Renal cortical epithelial cell (primary cell): ENCODE data around the gene PTP4A1. TPM values are rescaled to one million over a fixed set of nuclear protein-coding genes. Genes with fewer than 3 reads are reported as not detected.

Experiments
- DNase-seq: peaks from one replicate; pipeline ENCODE4 v3.0.0-alpha.2; 2011; ENCODE audit warnings: low read depth
- total RNA-seq: library from RNA; depleted of rRNA; stranded (reverse); fragments of >200 nt; gene quantifications from 2 replicates; pipeline ENCODE4 v1.2.3, GENCODE V29; 2014

The PTP4A1 gene
- total RNA-seq = 106 and 174 TPM in 2 replicates

DNA sequence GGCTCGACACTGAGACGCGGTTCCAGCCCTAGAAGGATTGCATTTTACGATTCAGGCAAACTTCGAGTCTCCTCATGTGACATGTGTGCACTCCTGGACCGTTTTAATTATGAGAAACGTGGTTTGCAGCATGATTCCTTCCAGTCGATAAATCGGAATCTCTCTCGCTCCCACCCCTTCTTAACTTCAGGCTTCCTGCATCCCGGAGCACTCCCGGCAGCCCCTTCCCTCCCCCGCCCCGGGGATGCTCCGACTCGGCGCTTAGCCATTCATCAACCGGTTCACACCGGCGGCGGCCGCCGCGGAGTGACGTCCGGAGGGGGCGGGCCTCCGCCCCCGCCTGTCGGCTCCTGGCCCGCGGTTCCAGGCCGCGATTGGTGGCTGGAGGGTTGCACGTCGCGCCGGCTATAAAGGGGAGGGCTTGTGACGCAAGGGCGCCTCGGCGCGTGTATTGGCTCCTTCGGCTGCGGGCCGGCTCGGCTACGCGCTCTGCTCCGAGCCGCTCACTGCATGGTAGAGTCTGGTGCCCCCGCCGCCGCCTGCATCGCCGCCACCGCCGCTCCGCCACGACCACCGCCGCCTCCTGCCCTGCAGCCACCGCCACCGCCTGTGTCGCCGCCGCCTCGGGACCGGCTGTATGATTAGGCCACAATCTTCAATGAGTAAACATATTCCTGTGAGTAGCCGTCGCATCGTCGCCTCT is at the start of gene PTP4A1, which contains the start of gene LOC128125822:
Gene PTP4A1, plus strand, starts transcription at position 437 of the 703 bp plus-strand sequence. CDS start 4,401 bp downstream, outside the sequence.
Gene LOC128125822, plus strand, starts transcription at position 437 of the 703 bp plus-strand sequence.
- DNase-seq = peak; percentile 88

GRCh38 chr6:63522911-63523287 is 49.4 kb upstream of the PTP4A1 start:
- peak; percentile 37 for DNase-seq

DNA sequence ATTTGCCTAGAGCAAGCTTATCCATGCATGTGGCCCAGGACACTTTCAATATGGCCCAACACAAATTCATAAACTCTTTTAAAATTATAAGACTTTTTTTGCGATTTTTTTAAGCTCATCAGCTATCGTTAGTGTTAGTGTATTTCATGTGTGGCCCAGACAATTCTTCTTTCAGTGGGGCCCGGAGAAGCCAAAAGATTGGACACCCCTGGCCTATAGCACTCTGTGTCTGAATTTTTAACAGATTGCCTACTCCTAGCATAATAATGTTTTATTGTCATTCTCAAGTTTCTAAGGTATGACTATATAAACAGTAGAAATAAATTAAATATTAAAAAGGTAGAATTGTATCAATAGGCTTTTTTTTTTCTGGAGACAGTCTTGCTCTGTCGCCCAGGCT is 48.6 kb upstream of the PTP4A1 start:
- no peak for DNase-seq

- DNase-seq = no peak
Observed at GRCh38 chr6:63525186-63525878, 46.9 kb upstream of the PTP4A1 start.

GRCh38 chr6:63526931-63527330 is 45.3 kb upstream of the PTP4A1 start:
- no peak for DNase-seq

- DNase-seq = peak; percentile 99
Observed at GRCh38 chr6:63527658-63528514, 44.4 kb upstream of the PTP4A1 start.

- DNase-seq = no peak
Observed at GRCh38 chr6:63529498-63529897, 42.8 kb upstream of the PTP4A1 start.

DNA sequence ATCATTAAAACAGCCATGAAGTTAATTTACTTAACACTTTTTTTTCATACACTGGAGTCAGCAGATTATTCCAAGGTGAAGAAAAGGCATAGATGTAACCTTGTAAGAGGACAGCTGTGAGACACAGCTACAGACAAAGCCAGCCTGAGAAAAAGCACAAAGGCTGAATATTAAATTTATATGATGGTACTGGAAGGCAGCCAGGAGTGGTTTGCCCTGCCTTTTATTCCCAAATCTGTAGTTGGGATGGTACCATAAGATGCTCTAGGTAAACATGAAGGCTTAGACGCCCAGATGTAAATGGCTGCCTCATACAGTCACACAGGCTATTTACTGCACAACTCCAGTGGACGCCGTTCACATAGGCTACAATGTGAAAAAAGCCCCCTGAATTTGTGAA is 42.1 kb upstream of the PTP4A1 start:
- no peak for DNase-seq

DNA sequence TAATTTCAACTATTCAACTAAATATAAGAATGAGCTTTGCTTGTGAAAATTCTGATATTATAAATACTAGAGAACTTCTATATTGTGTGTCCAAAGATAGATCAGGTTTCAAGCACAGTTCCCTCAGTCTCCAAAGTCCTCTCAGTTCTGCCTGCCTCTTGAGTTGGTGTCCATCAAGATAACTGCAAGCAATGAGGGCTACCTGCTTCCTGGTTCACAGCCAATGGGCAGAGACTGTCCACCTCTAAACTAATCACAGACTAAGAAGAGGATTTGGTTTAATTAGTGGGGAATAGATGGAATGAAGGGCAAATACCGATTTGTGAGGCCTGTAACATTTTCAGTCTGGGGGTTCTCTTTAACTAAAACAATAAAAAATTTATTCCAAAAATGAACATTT is 41.3 kb upstream of the PTP4A1 start:
- no peak for DNase-seq

DNA sequence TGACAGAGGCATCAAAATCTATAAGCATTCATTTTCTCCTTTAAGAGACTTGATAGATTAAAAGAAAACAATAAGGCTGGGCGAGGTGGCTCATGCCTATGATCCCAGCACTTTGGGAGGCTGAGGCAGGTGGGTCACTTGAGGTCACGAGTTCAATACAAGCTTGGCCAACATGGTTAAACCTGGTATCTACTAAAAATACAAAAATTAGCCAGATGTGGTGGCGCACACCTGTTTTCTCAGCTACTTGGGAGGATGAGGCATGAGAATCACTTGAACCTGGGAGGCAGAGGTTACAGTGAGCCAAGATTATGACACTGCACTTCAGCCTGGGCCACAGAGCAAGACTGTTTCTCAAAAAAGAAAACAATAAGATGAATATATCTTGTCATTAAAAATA is 39.3 kb upstream of the PTP4A1 start:
- no peak for DNase-seq

DNA sequence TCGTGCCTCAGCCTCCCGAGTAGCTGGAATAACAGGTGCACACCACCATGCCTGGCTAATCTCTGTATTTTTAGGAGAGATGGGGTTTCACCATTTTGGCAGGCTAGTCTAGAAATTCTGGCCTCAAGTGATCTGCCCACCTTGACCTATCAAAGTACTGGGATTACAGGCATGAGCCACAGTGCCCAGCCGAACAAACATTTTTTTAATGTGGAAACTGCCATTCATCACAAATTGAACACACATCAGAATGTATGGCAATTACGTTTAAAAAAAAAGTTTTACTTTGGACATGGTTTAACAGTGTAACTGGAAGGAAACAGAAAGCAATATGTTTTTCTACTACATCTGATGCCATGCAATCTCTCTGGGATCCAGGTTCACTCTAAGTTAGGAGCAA is 38.3 kb upstream of the PTP4A1 start:
- no peak for DNase-seq

DNA sequence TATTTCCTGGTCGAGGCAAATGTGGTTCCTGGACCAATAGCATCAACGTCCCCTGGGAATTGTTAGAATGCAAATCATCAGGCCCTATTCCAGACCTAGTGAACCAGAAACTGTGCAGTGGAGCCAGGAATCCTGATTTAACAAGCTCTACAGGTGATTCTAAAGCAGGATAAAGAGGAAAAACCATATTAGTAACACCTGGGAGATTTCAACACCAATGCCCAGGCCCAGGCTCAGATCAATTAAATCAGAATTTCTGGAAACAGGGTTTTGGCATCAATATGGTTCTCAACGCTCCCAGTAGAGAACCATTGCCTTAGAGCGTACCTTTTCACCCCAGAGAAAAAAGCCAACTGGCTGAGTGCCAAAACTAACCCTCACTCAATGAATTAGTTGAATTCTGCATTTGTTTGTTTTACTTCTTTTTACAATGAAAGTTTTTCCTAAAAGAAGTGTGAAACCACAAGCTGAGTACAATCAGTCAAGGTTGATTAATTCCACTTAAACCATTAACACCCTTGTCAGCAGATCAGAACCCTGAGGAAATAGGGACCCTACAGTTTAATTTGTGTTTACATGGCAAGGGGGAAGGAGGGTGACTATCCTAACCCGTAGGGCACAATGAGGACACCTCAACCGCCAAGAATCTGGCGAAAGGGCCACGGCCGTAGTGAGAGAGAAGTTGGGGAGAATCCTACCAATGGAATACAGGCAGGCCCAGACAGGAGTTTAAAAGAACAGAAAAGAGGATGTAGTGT is 34.9 kb upstream of the PTP4A1 start:
- peak; percentile 90 for DNase-seq

GRCh38 chr6:63537959-63538300 is 34.4 kb upstream of the PTP4A1 start:
- no peak for DNase-seq

DNA sequence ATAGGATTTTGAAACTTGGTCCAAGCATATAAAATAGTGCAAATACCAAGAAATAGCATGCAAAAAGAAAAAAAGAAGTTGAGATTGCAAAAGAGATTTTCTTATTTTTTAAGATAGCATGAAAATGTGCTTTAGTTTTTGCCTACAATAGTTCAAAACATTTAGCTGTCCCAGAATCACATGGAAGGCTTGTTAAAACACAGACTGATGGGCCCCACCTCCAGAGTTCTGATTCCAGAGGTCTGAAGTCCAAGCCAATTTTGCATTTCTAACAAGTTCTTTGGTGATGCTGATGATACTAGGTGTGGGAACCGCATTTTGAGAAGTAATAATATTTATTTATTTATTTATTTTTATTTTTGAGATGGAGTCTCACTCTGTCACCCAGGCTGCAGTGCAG is 33.7 kb upstream of the PTP4A1 start:
- no peak for DNase-seq

GRCh38 chr6:63543001-63543400 is 29.3 kb upstream of the PTP4A1 start:
- no peak for DNase-seq

- DNase-seq = no peak
Observed at GRCh38 chr6:63543982-63544381, 28.3 kb upstream of the PTP4A1 start.

GRCh38 chr6:63546236-63546635 is 26.0 kb upstream of the PTP4A1 start:
- no peak for DNase-seq

- no peak for DNase-seq
Observed at GRCh38 chr6:63546697-63547096, 25.6 kb upstream of the PTP4A1 start.

- DNase-seq = no peak
Observed at GRCh38 chr6:63549076-63549475, 23.2 kb upstream of the PTP4A1 start.

DNA sequence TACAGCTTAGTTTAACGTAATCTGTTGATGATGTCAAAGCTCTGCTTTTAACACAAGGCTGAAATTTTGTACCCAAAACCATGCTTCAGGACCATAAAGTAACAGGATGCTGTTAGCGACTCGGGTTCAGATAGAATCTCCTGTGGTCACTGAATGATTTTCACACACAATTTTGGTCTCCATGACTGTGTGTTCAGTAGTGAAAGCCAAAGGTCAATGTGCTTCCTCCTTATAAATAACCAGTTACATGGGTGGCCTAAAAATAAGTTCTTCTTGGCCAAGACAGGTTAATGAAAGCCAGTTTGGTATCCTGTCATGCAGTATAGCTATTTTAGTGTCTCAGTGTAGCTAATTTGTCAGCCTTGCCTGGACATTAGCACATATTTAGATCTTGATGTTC is 19.1 kb upstream of the PTP4A1 start:
- no peak for DNase-seq

DNA sequence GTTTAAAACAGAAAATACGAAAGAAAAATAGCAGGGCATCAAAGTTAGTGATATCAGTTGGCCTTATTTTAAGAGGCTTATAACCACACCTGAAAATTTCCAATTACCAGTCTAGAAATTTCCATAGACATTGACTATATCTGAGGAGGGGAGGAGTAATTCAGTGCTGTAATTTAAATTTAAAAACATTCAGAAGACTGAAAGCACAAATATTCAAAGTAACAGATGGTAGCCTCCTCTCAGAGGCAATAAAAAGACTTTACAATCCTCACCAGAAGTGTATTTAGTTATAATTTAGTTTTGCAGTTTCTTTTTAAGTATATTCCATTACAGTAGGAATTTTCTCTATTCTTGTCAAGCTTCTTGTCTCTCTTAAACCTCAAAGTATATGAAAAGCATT is 18.4 kb upstream of the PTP4A1 start:
- DNase-seq = no peak

GRCh38 chr6:63554782-63555181 is 17.5 kb upstream of the PTP4A1 start:
- no peak for DNase-seq
